Midbrain (tissue), 1 donor: ENCODE measurements around the gene KDM6A.
A peak's percentile ranks its signal among the peaks of the same experiment; 100 is the strongest.
"Not testable (repeated sequence)": the region's sequence is repeated elsewhere in the genome, so short reads cannot be mapped to it uniquely, and the experiment has no call there.

Experiments
- DNase-seq: peaks from one replicate; lab custom pipeline; 2025; lab: John Stamatoyannopoulos, UW

KDM6A gene

DNA sequence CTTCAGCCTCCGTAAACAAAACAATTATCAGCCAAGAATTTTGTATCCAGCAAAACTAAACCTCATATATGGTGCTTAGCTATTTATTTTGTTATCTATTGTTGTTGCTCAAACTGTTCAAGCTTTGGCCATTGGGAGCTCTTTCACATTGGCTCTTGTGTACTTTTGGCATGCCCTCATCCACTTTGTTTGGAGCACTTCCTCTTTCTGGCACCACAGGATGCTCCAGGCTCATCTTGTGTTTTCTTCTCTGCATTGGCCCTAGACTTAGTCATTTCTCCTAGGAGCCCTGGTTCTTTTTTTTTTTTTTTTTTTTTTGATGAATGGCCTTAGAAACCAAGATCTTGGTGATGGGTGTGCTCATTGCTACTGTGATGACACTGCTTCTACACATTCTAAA, 253.2 kb downstream of the KDM6A start:
- DNase-seq = no peak

DNA sequence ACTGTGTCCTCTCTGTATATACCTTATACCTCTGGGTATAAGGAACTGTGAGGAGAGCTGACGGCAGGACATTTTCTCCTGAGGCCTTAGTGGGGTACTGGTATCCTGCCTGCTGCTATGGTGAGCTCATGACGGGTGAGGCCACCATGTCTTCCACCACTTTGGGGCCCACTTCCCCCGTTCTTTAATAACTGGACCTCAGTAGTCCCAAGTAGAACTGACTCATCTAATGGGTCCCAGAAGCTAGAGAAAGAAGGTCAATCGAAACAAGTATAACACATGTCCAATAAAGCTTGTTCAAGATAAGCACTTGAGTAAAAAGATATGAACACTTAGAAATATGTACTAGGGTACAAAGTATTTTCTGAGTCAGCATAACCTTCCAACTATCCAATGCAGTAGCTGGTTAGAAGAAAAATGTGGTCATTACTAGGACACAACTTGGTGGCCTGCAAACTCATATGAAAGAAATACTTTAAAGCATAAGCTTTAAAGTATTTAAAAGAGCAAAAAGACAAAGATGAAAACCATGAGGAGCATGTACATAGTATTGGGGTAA, 256.0 kb downstream of the KDM6A start:
- no peak for DNase-seq

DNA sequence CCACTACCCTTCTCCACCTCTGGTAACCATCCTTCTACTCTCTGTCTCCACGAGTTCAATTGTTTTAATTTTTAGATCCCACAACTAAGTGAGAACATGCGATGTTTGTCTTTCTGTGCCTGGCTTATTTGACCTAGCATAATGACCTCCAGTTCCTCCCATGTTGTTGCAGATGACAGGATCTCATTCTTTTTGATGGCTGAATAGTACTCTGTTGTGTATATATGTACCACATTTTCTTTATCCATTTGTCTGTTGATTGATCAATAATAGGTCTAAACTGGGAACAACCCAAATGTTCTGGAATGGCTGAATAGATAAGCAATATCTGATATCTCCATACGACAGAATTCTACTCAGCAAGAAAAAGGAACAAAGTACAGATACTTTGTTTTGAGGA, 260.5 kb downstream of the KDM6A start:
- DNase-seq = no peak

DNA sequence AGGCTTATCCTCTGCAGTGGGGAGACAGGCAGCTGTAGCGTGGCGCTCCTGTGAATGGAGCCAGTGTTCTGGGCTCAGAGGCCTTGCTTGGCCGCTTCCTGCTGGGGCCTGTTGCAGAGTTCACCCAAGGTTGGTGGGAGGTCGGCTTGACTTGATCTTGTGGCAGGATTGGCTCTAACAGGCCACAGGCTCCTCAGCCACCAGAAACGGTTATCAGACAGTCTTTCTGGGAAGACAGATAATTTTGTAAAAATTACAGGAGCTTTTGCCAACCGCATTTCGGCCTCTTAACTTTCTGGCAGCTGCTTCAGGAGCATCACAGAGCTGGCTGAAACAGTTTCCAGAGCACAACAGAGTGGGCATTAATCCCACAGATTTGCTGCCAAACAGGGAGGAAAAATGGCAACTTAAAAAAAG, 261.3 kb downstream of the KDM6A start:
- peak; percentile 85 for DNase-seq

DNA sequence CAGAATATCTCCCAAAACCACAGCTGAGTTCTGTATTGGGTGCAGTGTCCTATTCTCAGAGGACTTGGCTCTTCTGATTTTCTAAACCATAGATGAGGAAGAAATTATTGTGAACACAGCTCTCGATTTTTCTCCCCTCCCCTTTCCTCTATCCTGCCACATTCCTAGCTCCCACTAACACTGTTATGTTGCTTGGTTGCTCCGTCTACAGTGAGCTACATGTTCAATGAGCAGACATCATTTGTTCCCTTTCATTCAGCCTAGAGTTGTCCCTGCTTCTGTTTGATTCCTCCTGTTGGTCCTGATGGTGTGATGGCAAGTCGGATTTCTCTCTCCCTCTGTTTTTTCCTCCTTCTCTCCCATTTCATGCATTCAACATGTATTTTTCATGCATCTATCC, 261.8 kb downstream of the KDM6A start:
- DNase-seq = peak; percentile 65

DNA sequence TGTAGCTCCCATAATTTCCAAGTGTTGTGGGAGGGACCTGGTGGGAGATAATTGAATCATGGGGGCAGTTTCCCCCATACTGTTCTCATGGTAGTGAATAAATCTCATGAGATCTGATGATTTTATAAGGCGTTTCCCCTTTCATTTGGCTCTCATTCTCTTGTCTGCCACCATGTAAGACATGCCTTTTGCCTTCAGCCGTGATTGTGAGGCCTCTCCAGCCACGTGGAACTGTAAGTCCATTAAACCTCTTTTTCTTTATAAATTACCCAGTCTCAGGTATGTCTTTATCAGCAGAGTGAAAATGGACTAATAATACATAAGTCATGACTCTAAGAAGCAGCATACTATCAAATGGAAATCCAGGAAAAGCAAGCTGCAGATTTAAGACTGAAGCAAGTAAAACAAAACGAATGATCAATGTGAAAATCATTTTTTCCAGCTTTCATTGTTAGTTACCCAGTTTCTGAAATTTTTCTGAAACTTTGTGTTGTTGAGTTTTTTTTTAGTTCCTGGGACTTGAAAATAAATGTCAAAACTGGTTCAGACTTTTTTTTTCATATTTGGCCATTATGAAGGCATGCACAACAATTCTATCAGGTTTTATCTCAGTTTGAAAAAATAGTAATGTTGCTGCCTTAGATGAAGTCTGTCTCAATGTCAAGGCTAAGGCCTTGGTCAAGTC, 262.5 kb downstream of the KDM6A start:
- DNase-seq = not testable (repeated sequence)

DNA sequence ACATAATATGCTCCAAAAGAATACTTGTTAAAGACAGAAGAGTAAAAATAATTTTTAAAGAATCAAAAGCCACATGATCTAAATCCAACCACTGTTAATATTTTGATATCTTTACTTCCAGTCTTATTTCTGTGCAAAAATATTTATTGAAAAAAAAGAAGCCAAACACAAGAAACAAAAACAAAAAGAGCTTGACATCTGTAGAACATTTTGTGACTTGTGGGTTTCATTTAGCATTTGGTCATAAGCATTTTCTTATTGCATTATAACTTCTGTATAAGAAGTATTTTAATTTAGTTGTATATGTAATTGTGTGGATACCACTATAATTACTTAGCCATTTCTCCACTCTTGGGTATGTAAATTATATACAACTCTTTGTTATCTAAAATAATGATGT, 264.5 kb downstream of the KDM6A start:
- DNase-seq = no peak

DNA sequence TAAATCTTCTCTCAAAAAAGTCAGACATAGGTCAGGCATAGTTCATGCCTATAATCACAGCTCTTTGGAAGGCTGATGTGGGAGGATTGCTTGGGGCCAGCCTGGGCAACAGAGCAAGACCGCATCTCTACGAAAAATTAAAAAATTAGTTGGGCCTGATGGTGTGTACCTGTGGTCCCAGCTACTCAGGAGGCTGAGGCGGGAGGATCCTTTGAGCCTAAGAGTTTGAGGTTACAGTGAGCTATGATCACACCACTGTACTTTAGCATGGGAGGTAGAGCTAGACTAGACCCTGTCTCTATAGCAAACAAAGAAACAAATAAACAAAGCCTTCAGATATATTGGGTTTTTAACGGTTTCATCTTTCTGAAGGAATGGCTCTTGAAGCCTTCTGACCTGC, 265.5 kb downstream of the KDM6A start:
- no peak for DNase-seq

DNA sequence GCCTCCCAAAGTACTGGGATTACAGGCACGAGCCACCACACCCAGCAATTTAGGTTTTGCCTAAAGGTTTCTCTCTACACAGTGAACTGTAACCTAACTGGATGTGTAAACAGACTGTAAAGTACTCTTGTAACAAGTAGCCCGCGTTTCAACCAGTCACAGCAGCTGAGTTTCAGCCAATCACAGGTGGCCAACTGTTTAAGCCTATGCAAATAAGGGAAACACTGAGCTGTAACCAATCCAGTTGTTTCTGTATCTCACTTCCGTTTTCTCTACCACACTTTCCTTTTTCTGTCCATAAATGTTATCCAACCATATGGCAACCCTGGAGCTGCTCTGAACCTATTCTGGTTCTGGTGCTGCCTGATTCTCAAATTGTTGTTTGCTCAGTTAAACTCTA, 267.8 kb downstream of the KDM6A start:
- DNase-seq = no peak

DNA sequence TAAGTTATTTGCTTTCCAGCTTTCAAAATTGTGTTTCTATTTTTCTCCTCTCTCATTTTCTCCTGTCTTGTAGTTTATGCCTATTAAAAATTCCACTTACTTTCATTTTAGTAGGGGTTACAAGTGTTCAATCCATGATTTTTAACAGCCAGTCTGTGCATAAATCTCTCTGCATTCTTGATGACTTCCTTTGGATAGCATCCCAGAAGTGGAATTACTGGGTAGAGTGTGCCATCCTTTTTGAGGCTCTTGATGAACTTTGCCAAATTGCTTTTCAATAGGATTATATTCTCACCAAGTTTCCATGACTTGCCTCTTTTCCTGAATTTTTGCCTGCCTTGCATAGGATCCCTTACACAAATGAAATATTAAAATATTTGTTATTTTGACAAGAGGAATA, 269.2 kb downstream of the KDM6A start:
- DNase-seq = no peak

DNA sequence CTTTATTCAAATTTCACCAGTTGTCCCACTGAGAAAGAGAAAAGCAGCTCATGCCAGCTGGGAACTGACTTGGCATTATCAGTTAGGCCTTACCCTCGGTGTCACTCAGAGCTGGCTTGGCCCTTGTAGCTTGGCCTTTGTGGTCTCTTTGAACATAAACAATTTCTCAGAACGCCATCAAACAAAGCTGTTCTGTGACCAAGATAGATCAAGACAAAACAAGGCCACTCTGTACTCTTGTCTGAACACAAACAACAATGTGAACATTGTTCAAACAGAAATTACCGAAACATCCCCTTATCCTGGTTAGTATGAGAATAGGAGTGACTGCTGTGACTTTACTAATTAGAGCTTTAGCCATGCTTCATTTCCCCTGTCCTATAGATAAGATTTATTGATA, 270.5 kb downstream of the KDM6A start:
- DNase-seq = peak; percentile 94

DNA sequence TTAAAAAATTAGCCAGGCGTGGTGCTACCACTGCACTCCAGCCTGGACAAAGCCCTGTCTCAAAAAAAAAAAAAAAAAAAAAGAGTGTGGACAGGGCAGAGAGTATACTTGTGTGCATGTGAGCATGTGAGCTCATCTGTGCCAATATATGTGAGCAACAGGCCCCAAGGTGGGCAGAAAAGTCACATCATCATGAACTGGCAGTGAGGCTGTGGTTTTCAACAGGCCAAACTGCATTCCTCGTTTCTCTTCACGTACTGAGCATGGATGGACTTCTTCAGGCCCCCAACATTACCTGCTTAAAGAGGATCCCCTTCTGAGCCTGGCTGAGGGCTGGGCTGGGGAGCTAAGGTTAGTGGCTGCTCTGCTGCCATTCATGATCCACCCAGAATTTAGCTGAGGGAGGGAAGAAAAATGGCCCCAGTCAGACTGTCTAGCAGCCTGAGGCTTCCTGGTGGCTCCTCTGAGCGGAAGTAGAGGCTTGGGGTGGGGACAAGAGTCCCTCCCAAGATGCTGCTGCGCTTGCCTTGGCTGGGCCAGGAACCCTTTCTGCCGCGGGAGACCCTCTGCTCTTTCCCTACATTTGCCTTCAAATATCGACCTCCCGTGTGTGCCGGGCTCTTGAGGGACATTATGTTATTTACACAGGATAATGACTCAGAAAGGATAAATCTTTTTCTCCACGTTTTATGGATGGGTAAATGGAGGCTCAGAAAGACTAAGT, 272.7 kb downstream of the KDM6A start:
- DNase-seq = no peak

DNA sequence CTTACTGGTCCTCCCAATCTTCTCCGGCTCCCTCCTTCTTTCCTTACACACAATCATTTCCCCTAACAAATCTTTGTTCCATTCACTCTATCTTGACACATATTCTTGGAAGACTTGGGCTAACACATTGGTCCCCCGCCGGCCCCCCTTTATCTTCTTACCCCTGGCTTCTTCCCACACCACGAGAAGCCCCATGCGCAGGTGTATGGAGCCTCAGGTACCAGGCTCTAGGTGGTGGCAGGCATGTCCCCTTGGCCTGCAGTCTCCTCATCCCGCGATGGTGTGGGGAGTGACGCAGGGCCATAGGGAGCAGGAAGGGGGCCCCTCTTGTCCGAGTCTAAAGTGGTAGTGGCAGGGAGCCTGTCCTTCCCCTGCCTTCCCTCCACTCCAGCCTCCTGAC, 277.8 kb downstream of the KDM6A start:
- DNase-seq = no peak

DNA sequence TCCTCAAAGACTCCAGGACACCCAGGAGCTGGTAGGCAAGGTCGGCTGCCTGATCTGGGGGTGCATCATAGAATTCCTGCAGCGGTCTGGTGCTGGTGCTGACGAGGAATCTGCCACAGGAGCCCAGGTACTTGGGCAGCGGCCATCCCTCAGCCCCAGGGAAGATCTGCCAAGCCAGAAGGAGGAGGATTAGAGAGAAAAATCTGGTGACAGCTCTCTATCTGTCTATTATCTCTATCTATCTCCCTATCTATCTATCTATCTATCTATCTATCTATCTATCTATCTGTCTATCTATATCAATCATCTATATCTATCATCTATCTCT, 281.0 kb downstream of the KDM6A start:
- DNase-seq = no peak

DNA sequence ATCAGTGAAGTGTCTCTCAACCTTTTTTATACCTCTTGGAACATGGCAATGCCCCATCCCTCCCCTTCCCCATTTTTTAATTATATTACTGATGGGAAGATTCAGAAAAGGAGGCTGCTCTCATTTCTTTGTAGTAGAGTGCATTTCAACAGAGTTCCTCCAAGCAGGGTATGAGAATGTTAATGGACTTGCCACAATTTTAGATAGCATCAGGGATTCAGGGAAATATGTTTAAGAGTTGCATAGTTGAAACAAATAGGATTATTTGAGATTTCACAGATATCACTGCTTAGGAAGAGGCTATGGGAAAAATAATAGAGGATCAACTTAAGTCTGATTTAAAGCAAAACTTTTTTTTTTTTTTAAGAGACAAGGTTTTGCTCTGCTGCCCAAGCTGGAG, 281.5 kb downstream of the KDM6A start:
- DNase-seq = no peak

DNA sequence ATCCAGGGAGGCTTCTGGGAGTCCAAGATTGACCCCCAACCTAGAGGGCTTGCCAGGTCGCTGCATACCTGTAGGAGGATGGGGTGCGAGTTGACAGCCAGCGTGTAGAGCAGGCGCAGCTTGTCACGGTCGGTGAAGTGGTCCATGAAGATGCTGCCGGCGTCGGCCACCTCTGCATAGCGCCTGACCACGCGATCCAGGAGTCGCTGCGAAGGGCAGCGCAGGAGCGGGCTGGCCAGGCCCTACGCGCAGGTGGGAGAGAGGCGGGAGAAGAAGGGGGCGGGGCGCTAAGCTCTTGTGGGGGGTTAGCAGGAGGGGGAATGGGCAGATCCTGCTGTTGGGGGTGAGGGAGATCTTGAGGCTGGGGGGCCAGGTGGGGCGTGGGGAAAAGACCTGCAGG, 284.7 kb downstream of the KDM6A start:
- no peak for DNase-seq
